Uterus (tissue), 2 donors: Measurements from ENCODE around the gene SLC38A2.

Experiments
- CTCF ChIP-seq, 4 experiments: fragments of 200-600 bp in 2 of 4; fragments of 450-650 bp in 2 of 4; sonication (generic) in 2 of 4; IDR thresholded peaks; one replicate each; pipeline ENCODE4 v1.5.1; 2016 to 2019; ENCODE audit warnings: antibody characterized with exemption in 4 of 4, mild to moderate bottlenecking in 2 of 4, moderate library complexity in 1 of 4
- POLR2A ChIP-seq, 2 donors: fragments of 450-650 bp; IDR thresholded peaks; one replicate each; pipeline ENCODE4 v1.6.1; 2016; ENCODE audit warnings: antibody characterized with exemption in 2 of 2, mild to moderate bottlenecking in 1 of 2, moderate library complexity in 1 of 2

GRCh38 chr12:46410495-46410894 lies 37.9 kb upstream of the SLC38A2 start:
- TF ChIP-seq CTCF (IDR thresholded peaks at IDR 0.05) (no peak), POLR2A (IDR thresholded peaks at IDR 0.05) (no peak)
